ENCODE results near the gene ITGA11. TPM values are rescaled to one million over a fixed set of nuclear protein-coding genes. Genes with fewer than 3 reads are reported as not detected.

The ITGA11 gene
- total RNA-seq, 2 experiments from 2014 or later = under 0.01 TPM; not detected in 1

GRCh38 chr15:68365770-68366169 is 66.2 kb downstream of the ITGA11 start:
- no peak for DNase-seq (ENCODE audit: low spot score)
- BruUV-seq (replicated peaks) = no TSS peak
- no peak overlapping the region for H3K4me2 ChIP-seq (ENCODE audit: low read length)
- no peaks in the 10 kb centered on the region for H3K79me2 ChIP-seq (ENCODE audit: insufficient read depth, low read depth, low read length)
- CTCF ChIA-PET (ENCODE audit: unreplicated experiment) = interaction anchor here (0.6 kb wide), 1 partner anchor 627 kb away, joined by 3 read pairs; no protein-coding TSS in a partner anchor
- no peak overlapping the region for H2AFZ ChIP-seq (ENCODE audit: low read length)
- POLR2A ChIA-PET = interaction anchor here (0.6 kb wide), 1 partner anchor 13 kb away, joined by 4 read pairs; no protein-coding TSS in a partner anchor
- H3K36me3 ChIP-seq (ENCODE audit: insufficient read depth, low read length) = no peaks in the 10 kb centered on the region
- intact Hi-C loops (cut with micrococcal nuclease; ENCODE audit: unreplicated experiment) = no loop called here
- H3K4me3 ChIP-seq (ENCODE audit: low read depth, low read length, poor library complexity, severe bottlenecking) = no peak overlapping the region
- H3K4me1 ChIP-seq (ENCODE audit: insufficient read depth, low read length, poor library complexity, severe bottlenecking) = peaks cover 14% of the 10 kb centered on the region
- H3K9me3 ChIP-seq (ENCODE audit: low read length) = no peaks in the 10 kb centered on the region
- H3K9me2 ChIP-seq (ENCODE audit: insufficient read depth, low read length) = no peaks in the 10 kb centered on the region
- no peaks in the 10 kb centered on the region for H4K20me1 ChIP-seq (ENCODE audit: insufficient read depth, low read length)
- no peak overlapping the region for H3K27ac ChIP-seq (ENCODE audit: low read depth, low read length, poor library complexity, severe bottlenecking)
- TF ChIP-seq EZH2phosphoT487 (IDR thresholded peaks at IDR 0.05; ENCODE audit: borderline replicate concordance, low read depth, low read length) (no peak), CTCF (conservative IDR thresholded peaks at IDR 0.05; ENCODE audit: low read length) (no peak)

- Histone ChIP-seq H4K20me1 (ENCODE audit: insufficient read depth, low read length) (no peaks in the 10 kb centered on the region), H2AFZ (ENCODE audit: low read length) (no peak overlapping the region), H3K27ac (ENCODE audit: low read depth, low read length, poor library complexity, severe bottlenecking) (no peak overlapping the region), H3K79me2 (ENCODE audit: insufficient read depth, low read depth, low read length) (no peaks in the 10 kb centered on the region), H3K9me3 (ENCODE audit: low read length) (no peaks in the 10 kb centered on the region), H3K9me2 (ENCODE audit: insufficient read depth, low read length) (no peaks in the 10 kb centered on the region), H3K36me3 (ENCODE audit: insufficient read depth, low read length) (no peaks in the 10 kb centered on the region), H3K4me3 (ENCODE audit: low read depth, low read length, poor library complexity, severe bottlenecking) (no peak overlapping the region), H3K4me2 (ENCODE audit: low read length) (no peak overlapping the region), H3K4me1 (ENCODE audit: insufficient read depth, low read length, poor library complexity, severe bottlenecking) (peaks cover 14% of the 10 kb centered on the region)
- BruUV-seq (replicated peaks) = no TSS peak
- no peak for TF ChIP-seq EZH2phosphoT487 (IDR thresholded peaks at IDR 0.05; ENCODE audit: borderline replicate concordance, low read depth, low read length)
- no peak for TF ChIP-seq CTCF (conservative IDR thresholded peaks at IDR 0.05; ENCODE audit: low read length)
- ChIA-PET POLR2A (interaction anchor here (0.6 kb wide), 1 partner anchor 12 kb away, joined by 4 read pairs; no protein-coding TSS in a partner anchor), CTCF (ENCODE audit: unreplicated experiment) (interaction anchor here (0.6 kb wide), 1 partner anchor 628 kb away, joined by 3 read pairs; no protein-coding TSS in a partner anchor)
- intact Hi-C loops (cut with micrococcal nuclease; ENCODE audit: unreplicated experiment) = no loop called here
- no peak for DNase-seq (ENCODE audit: low spot score)
These were observed 66.7 kb downstream of the ITGA11 start for GRCh38 chr15:68365140-68365745.

- CTCF ChIA-PET (ENCODE audit: unreplicated experiment) = no interaction called here
- Histone ChIP-seq H4K20me1 (ENCODE audit: insufficient read depth, low read length) (no peaks in the 10 kb centered on the region), H3K4me2 (ENCODE audit: low read length) (no peak overlapping the region), H3K79me2 (ENCODE audit: insufficient read depth, low read depth, low read length) (no peaks in the 10 kb centered on the region), H3K9me2 (ENCODE audit: insufficient read depth, low read length) (no peaks in the 10 kb centered on the region), H3K36me3 (ENCODE audit: insufficient read depth, low read length) (no peaks in the 10 kb centered on the region), H3K4me1 (ENCODE audit: insufficient read depth, low read length, poor library complexity, severe bottlenecking) (peaks cover 14% of the 10 kb centered on the region), H3K9me3 (ENCODE audit: low read length) (no peaks in the 10 kb centered on the region), H3K27ac (ENCODE audit: low read depth, low read length, poor library complexity, severe bottlenecking) (no peak overlapping the region), H2AFZ (ENCODE audit: low read length) (no peak overlapping the region), H3K4me3 (ENCODE audit: low read depth, low read length, poor library complexity, severe bottlenecking) (no peak overlapping the region)
- POLR2A ChIA-PET = no interaction called here
- no peak for TF ChIP-seq CTCF (conservative IDR thresholded peaks at IDR 0.05; ENCODE audit: low read length)
- no peak for TF ChIP-seq EZH2phosphoT487 (IDR thresholded peaks at IDR 0.05; ENCODE audit: borderline replicate concordance, low read depth, low read length)
- BruUV-seq (replicated peaks) = no TSS peak
- DNase-seq (ENCODE audit: low spot score) = no peak
- intact Hi-C loops (cut with micrococcal nuclease; ENCODE audit: unreplicated experiment) = no loop called here
These were observed 67.3 kb downstream of the ITGA11 start for GRCh38 chr15:68364660-68365035.
